RWPE1 (cell line): ENCODE measurements around the gene PLXND1.
A peak's percentile ranks its signal among the peaks of the same experiment; 100 is the strongest.

Experiments
- CTCF ChIA-PET: fragments of 350-600 bp; sonication (Branson Sonifier 250); formaldehyde crosslinking; extraction: SDS; loops from one replicate; lab custom pipeline; 2021; lab: Yijun Ruan, JAX
- POLR2A ChIA-PET: fragments of 400-600 bp; formaldehyde crosslinking; extraction: SDS; loops from one replicate; lab custom pipeline; 2020; ENCODE audit warnings: antibody characterized with exemption; ENCODE audit not compliant: low non-redundant PET; lab: Yijun Ruan, JAX
- DNase-seq: peaks from one replicate; pipeline ENCODE4 v3.0.0; 2012; ENCODE audit warnings: low spot score
- H3K27ac ChIP-seq: fragments of 450-650 bp; 2 replicates; pipeline ENCODE4 v1.5.1; 2017
- TF ChIP-seq, protein P1 (sequence below): fragments of 450-650 bp; conservative IDR thresholded peaks from 2 replicates; pipeline ENCODE4 v1.5.1; 2017; ENCODE audit warnings: low read depth, mild to moderate bottlenecking

The PLXND1 gene

DNA sequence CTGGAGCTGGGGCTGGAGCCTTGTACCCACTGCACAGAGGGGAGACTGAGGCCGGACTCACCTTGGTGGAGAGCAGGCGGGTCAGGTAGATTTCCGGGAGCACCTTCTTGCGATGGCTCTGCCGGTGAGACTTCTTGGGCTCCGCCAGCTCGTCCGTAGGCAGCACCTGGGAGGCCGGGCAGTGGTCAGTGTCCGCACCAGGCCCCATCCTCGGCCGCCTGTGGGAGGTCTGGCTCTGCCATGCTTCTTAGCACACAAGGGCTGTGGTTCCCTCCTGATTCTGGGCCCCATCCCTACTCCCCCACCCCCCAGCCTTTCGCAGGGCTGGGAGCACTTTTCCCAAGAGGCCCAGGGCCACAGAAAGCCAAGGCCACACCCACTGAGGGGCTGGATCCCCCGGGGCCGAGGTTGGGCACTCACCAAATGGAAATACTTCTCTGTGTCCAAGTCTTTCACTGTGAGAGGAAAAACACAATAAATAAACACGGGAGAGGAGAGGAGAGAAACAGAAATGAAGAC lies 46.1 kb downstream of the PLXND1 start:
- no peak for DNase-seq
- TF ChIP-seq, protein P1, sequence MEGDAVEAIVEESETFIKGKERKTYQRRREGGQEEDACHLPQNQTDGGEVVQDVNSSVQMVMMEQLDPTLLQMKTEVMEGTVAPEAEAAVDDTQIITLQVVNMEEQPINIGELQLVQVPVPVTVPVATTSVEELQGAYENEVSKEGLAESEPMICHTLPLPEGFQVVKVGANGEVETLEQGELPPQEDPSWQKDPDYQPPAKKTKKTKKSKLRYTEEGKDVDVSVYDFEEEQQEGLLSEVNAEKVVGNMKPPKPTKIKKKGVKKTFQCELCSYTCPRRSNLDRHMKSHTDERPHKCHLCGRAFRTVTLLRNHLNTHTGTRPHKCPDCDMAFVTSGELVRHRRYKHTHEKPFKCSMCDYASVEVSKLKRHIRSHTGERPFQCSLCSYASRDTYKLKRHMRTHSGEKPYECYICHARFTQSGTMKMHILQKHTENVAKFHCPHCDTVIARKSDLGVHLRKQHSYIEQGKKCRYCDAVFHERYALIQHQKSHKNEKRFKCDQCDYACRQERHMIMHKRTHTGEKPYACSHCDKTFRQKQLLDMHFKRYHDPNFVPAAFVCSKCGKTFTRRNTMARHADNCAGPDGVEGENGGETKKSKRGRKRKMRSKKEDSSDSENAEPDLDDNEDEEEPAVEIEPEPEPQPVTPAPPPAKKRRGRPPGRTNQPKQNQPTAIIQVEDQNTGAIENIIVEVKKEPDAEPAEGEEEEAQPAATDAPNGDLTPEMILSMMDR, result no peak
- H3K27ac ChIP-seq, result 0 out of 2 replicates have a peak overlapping the region, but pooled peaks have one; percentile 10
- POLR2A ChIA-PET, result no interaction called here
- CTCF ChIA-PET, result no interaction called here

GRCh38 chr3:129559565-129560079 lies 46.9 kb downstream of the PLXND1 start:
- no peak for DNase-seq
- ChIA-PET POLR2A (no interaction called here), CTCF (interaction anchor here (0.6 kb wide), 1 partner anchor 1666 kb away, joined by 3 read pairs; no protein-coding TSS in a partner anchor)
- no peak overlapping the region for H3K27ac ChIP-seq
- TF ChIP-seq, protein P1, result no peak

- no peak overlapping the region for H3K27ac ChIP-seq
- CTCF ChIA-PET, result interaction anchor here (0.6 kb wide), 1 partner anchor 1667 kb away, joined by 3 read pairs; no protein-coding TSS in a partner anchor
- POLR2A ChIA-PET, result interaction anchor here (0.5 to 0.7 kb wide), 2 partner anchors 47 to 1196 kb away, joined by 3 read pairs; no protein-coding TSS in a partner anchor
- TF ChIP-seq, protein P1, result no peak
- DNase-seq, result no peak
These were observed 47.5 kb downstream of the PLXND1 start for GRCh38 chr3:129558772-129559564.

DNA sequence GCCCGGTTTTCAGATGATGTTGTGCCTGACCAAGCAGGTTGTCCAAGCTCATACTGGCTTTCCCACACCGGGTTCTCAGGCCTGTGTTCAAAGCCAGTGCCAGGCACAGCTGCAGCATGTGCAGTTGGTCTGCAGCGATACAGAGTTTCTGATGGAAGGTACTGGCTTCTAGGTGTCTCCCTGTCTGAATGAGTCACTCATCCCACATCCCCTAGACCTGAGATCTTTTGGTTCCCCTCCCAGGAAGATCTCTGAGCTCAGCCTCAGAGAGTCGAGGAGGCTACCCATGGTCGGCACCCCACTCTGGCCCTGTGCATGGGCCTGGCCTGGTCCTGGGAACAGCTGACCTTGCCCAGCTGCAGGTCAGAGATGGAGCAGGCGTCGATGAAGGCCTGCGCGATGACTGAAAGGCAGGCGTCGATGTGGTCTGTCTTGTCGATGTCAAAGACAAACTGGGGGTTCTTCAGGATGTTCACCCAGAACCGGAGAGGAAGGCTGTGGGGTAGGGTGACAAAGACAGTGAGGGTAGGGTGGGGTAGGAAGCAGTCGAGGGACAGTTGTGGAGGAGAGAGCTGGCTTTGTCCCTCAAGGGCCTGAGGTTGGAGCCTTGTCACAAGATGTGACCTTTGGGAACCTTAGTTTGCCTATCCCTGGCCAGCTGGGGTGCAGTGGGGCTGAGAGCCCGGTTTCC lies 48.2 kb downstream of the PLXND1 start:
- ChIA-PET CTCF (no interaction called here), POLR2A (interaction anchor here (0.7 kb wide), 1 partner anchor 48 kb away, joined by 3 read pairs; no protein-coding TSS in a partner anchor)
- no peak for DNase-seq
- TF ChIP-seq, protein P1, result no peak
- H3K27ac ChIP-seq, result no peak overlapping the region

GRCh38 chr3:129557548-129557894 lies 49.0 kb downstream of the PLXND1 start:
- DNase-seq, result no peak
- no peak overlapping the region for H3K27ac ChIP-seq
- ChIA-PET POLR2A (no interaction called here), CTCF (no interaction called here)
- TF ChIP-seq, protein P1, result no peak

- ChIA-PET CTCF (no interaction called here), POLR2A (no interaction called here)
- H3K27ac ChIP-seq, result no peak overlapping the region
- TF ChIP-seq, protein P1, result no peak
- no peak for DNase-seq
These were observed 49.5 kb downstream of the PLXND1 start for GRCh38 chr3:129556890-129557547.
